ENCODE data around the gene LDHD. TPM values are rescaled to one million over a fixed set of nuclear protein-coding genes. Genes with fewer than 3 reads are reported as not detected.
A peak's percentile ranks its signal among the peaks of the same experiment; 100 is the strongest.

Gene LDHD
- total and polyA plus RNA-seq, 2 experiments from 2014 or later = 12.7 to 21.9 TPM

DNA sequence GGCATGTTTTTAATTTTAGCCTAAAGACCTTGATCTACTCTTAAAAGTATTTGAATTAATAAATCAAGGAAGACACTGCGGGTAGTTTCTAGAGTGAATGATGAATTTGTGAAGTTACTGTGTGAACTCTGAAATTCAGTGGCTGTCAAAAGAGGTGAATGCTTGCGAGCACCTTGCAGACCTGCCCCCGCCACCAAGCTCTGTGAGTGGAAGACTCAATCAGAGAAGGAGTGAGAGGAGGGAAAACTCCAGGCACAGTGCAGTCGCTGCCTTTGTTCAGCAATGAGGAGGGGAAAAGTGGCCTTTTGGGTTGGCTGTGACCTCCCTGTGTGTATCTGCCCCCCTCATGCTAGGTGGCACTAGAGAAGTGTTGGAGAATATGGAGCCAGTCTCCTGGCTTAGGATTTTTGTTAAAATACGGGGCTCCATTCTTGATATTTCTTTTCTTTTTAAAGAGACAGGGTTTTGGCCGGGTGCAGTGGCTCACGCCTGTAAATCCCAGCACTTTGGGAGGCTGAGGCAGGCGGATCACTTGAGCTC is 53.0 kb downstream of the LDHD start:
- no peak overlapping the region for H3K4me3 ChIP-seq
- peaks cover 24% of the 10 kb centered on the region for H3K4me1 ChIP-seq (ENCODE audit: insufficient read depth)
- H3K36me3 ChIP-seq (replicated peaks; ENCODE audit: insufficient read depth, low read depth) = no peaks in the 10 kb centered on the region
- no peak for DNase-seq (ENCODE audit: low spot score)
- WGBS (ENCODE audit: low lambda C conversion rate, missing lambda C conversion rate) = 94% methylated on average over 8 of the region's 8 CpGs
- no peak overlapping the region for H3K4me2 ChIP-seq
- no peaks in the 10 kb centered on the region for H4K20me1 ChIP-seq (ENCODE audit: insufficient read depth, poor library complexity, severe bottlenecking)
- no peaks in the 10 kb centered on the region for H3K9me2 ChIP-seq (replicated peaks; ENCODE audit: insufficient read depth)
- no peak overlapping the region for H2AFZ ChIP-seq
- no peaks in the 10 kb centered on the region for H3K9me3 ChIP-seq (ENCODE audit: low read depth)
- H3K27ac ChIP-seq = peak overlapping the region; percentile 94
- H3K27me3 ChIP-seq = no peaks in the 10 kb centered on the region
- TF ChIP-seq EZH2 (IDR thresholded peaks at IDR 0.05; ENCODE audit: borderline replicate concordance) = no peak
- TF ChIP-seq EZH2phosphoT487 (IDR thresholded peaks at IDR 0.05; ENCODE audit: low read depth, severe bottlenecking, unreplicated experiment) = no peak
- TF ChIP-seq CTCF (IDR thresholded peaks at IDR 0.05; ENCODE audit: poor library complexity) = no peak
- H3K79me2 ChIP-seq = peaks cover 88% of the 10 kb centered on the region

DNA sequence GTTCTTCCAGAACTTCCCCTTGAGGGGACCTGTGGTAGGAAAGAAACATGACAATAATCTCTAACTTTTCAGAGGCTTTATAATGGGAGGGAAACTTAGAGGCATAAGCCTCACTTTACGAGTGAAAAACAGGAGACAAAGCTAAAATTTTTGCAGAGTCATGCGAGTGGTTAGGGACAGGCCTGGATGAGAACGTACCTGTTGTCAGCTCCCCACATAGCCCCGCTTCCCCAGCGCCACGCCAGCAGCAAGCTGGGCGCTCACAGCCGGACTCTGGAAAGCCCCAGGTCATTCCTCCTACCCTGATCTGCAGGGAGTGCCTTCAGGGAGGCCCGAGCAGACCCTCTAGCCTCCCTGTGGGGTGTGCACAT is 53.6 kb downstream of the LDHD start:
- DNase-seq (ENCODE audit: low spot score) = no peak
- no peak overlapping the region for H3K4me2 ChIP-seq
- H3K9me3 ChIP-seq (ENCODE audit: low read depth) = no peaks in the 10 kb centered on the region
- H3K27me3 ChIP-seq = no peaks in the 10 kb centered on the region
- peaks cover 88% of the 10 kb centered on the region for H3K79me2 ChIP-seq
- 93% methylated on average over 9 of the region's 9 CpGs for WGBS (ENCODE audit: low lambda C conversion rate, missing lambda C conversion rate)
- H3K27ac ChIP-seq = peak overlapping the region; percentile 94
- peaks cover 24% of the 10 kb centered on the region for H3K4me1 ChIP-seq (ENCODE audit: insufficient read depth)
- no peaks in the 10 kb centered on the region for H3K36me3 ChIP-seq (replicated peaks; ENCODE audit: insufficient read depth, low read depth)
- peaks cover 6% of the 10 kb centered on the region for H4K20me1 ChIP-seq (ENCODE audit: insufficient read depth, poor library complexity, severe bottlenecking)
- no peak overlapping the region for H2AFZ ChIP-seq
- TF ChIP-seq EZH2phosphoT487 (IDR thresholded peaks at IDR 0.05; ENCODE audit: low read depth, severe bottlenecking, unreplicated experiment) (no peak), CTCF (IDR thresholded peaks at IDR 0.05; ENCODE audit: poor library complexity) (no peak), EZH2 (IDR thresholded peaks at IDR 0.05; ENCODE audit: borderline replicate concordance) (no peak)
- H3K9me2 ChIP-seq (replicated peaks; ENCODE audit: insufficient read depth) = no peaks in the 10 kb centered on the region
- no peak overlapping the region for H3K4me3 ChIP-seq

- H3K27ac ChIP-seq = peak overlapping the region; percentile 24
- H3K27me3 ChIP-seq = no peaks in the 10 kb centered on the region
- H3K36me3 ChIP-seq (replicated peaks; ENCODE audit: insufficient read depth, low read depth) = no peaks in the 10 kb centered on the region
- H3K9me3 ChIP-seq (ENCODE audit: low read depth) = no peaks in the 10 kb centered on the region
- H3K4me3 ChIP-seq = no peak overlapping the region
- H3K79me2 ChIP-seq = peaks cover 88% of the 10 kb centered on the region
- no peak overlapping the region for H2AFZ ChIP-seq
- peaks cover 24% of the 10 kb centered on the region for H3K4me1 ChIP-seq (ENCODE audit: insufficient read depth)
- H3K9me2 ChIP-seq (replicated peaks; ENCODE audit: insufficient read depth) = no peaks in the 10 kb centered on the region
- TF ChIP-seq EZH2phosphoT487 (IDR thresholded peaks at IDR 0.05; ENCODE audit: low read depth, severe bottlenecking, unreplicated experiment) (no peak), CTCF (IDR thresholded peaks at IDR 0.05; ENCODE audit: poor library complexity) (no peak), EZH2 (IDR thresholded peaks at IDR 0.05; ENCODE audit: borderline replicate concordance) (no peak)
- H4K20me1 ChIP-seq (ENCODE audit: insufficient read depth, poor library complexity, severe bottlenecking) = peaks cover 6% of the 10 kb centered on the region
- 75% methylated on average over 22 of the region's 22 CpGs for WGBS (ENCODE audit: low lambda C conversion rate, missing lambda C conversion rate)
- H3K4me2 ChIP-seq = no peak overlapping the region
- DNase-seq (ENCODE audit: low spot score) = no peak
Observed at GRCh38 chr16:75062135-75062975, 54.2 kb downstream of the LDHD start.

Other genes starting within 250 kb of the LDHD start
- 35.7 and 41.9 TPM in 2 replicates for gene WDR59, start 131.7 kb downstream of the LDHD start, total RNA-seq
- gene WDR59, start 131.7 kb downstream of the LDHD start, polyA plus RNA-seq = 32.8 and 39.3 TPM in 2 replicates
- 23.0 and 26.0 TPM in 2 replicates for gene ZNRF1, start 117.8 kb downstream of the LDHD start, total RNA-seq
- gene ZNRF1, start 117.8 kb downstream of the LDHD start, polyA plus RNA-seq = 46.5 and 47.8 TPM in 2 replicates
- 14.4 and 18.0 TPM in 2 replicates for gene ZFP1, start 31.7 kb upstream of the LDHD start, total RNA-seq
- 5.0 and 9.4 TPM in 2 replicates for gene ZFP1, start 31.7 kb upstream of the LDHD start, polyA plus RNA-seq
- not detected in 2 replicates for gene CTRB2, start 90.4 kb upstream of the LDHD start, total RNA-seq
- 0.44 TPM in 1 of 2 replicates, not detected in the other for gene CTRB2, start 90.4 kb upstream of the LDHD start, polyA plus RNA-seq
- gene CTRB1, start 102.2 kb upstream of the LDHD start, total RNA-seq = not detected in 2 replicates
- gene CTRB1, start 102.2 kb upstream of the LDHD start, polyA plus RNA-seq = 0.21 and 0.26 TPM in 2 replicates
- gene BCAR1, start 134.8 kb upstream of the LDHD start, total RNA-seq = 73.2 and 77.3 TPM in 2 replicates
- gene BCAR1, start 134.8 kb upstream of the LDHD start, polyA plus RNA-seq = 112 and 124 TPM in 2 replicates

All from hepatocyte (in vitro differentiated cells).